HG03354 (cell line): ENCODE results near the gene KRTAP3-2.

Experiments used
- ATAC-seq: cut with Tn5 transposase; IDR thresholded peaks from one replicate; pipeline ENCODE4 v1.9.1; 2021; ENCODE audit warnings: mild to moderate bottlenecking; ENCODE audit not compliant: unreplicated experiment, poor library complexity, severe bottlenecking

The KRTAP3-2 gene

GRCh38 chr17:40975516-40975915 lies 24.2 kb downstream of the KRTAP3-2 start:
- ATAC-seq: no peak

GRCh38 chr17:40974366-40974765 lies 25.3 kb downstream of the KRTAP3-2 start:
- no peak for ATAC-seq

GRCh38 chr17:40967582-40967981 lies 32.1 kb downstream of the KRTAP3-2 start:
- ATAC-seq: no peak

GRCh38 chr17:40966848-40967247 lies 32.9 kb downstream of the KRTAP3-2 start, which contains the start of gene KRT39:
KRT39 (minus strand) TSS chr17:40966948; CDS start chr17:40966856, 92 bp downstream.
- ATAC-seq: no peak

DNA sequence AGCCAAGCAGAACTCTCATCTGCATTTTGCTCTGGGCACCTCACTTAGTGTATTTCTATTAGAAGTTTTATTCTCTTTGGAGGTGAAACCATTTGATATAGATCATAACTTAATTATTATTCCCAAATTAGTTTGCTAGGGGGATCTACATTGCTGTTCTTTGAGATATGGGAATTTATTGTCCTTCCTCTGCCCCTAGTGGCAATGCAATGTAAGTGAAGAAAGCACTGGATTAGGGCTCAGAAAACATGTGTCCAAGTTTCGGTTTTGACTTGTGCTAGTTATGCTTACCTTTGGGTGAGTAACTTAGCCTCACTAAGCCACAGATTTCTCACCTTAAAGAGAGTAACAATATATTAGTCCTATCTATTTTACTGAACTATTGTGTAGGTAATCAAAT lies 35.9 kb downstream of the KRTAP3-2 start:
- ATAC-seq: no peak

DNA sequence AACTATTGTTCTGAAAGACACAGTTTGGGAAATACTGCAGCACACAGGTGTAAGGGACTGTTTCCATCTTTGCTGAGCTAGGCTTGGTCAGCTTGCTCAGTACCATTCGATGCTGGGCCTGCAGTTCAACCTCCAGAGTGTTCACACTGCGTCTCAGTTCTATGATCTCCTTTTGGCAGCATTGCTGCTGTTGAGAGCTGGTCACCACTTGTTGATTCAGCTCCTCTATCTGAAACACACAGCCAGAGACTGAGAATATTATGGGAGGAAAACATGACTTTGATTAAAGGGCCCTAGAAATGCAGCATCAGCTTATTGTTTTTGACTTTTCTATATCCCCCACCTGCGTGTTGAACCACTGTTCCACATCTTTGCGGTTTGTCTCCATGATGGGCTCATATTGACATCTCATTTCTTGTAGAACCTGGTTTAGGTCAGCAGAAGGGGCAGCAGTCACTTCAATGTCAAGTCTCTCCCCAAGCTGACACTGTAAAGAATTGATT lies 37.6 kb downstream of the KRTAP3-2 start:
- ATAC-seq: no peak

- ATAC-seq: no peak
These were observed 38.1 kb downstream of the KRTAP3-2 start for GRCh38 chr17:40961591-40961990.

DNA sequence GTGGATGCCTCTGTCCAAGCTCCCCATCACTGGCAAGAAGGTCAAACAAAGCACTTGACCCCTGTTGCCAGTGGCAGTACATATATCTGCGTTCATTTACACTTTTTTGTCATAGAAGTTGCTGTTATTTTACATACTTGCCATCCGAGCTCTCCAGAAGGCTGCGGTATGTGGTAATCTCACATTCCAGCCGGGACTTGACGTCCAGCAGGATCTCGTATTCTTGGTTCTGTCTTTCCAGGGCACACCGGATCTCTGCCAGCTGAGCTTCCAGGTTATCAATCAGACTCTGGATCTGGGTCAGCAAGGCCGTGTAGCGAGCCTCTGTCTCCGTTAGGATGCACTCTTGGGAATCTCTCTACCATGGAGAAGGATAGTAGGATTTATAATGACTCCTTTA lies 39.6 kb downstream of the KRTAP3-2 start:
- no peak for ATAC-seq

DNA sequence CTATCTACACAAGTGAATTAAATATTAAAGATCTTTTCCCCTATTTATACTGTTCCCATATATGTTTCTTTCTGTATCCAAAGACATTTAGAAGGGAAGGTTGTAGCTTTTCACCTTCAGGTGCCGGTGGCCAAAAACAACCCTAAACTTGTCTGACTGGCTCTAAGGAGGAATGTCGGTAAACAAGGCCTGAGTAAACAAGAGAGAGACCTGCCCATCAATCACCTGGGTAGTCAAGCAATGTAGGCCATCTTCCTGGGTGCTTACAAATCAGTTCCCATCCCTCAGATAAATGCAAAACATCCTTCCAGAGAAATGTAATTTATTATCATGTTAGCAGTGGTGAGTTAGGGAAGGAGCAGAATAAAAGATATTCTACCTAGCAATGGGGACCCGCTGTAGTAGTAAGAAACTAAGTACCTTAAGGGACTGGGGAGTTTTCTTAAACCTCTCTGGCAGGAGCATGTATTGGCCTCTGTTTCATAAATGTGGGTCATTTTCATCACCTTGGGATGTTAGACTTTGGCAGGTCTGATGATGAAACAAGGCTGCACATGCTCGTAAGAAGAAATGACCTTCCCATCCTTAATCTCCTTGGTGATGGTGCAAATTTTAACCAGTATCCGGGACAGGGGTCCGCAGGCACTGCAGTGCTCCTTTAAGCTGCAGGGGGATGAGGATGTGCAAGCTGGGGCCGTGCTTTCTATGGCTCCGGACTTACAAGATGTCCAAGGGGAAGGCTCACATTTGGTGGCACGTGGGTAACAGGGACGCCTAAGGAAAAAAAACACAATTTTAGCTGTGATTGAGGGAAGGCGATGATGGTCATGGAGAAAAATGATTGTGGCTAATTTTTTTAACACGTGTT lies 41.4 kb downstream of the KRTAP3-2 start:
- ATAC-seq: no peak

DNA sequence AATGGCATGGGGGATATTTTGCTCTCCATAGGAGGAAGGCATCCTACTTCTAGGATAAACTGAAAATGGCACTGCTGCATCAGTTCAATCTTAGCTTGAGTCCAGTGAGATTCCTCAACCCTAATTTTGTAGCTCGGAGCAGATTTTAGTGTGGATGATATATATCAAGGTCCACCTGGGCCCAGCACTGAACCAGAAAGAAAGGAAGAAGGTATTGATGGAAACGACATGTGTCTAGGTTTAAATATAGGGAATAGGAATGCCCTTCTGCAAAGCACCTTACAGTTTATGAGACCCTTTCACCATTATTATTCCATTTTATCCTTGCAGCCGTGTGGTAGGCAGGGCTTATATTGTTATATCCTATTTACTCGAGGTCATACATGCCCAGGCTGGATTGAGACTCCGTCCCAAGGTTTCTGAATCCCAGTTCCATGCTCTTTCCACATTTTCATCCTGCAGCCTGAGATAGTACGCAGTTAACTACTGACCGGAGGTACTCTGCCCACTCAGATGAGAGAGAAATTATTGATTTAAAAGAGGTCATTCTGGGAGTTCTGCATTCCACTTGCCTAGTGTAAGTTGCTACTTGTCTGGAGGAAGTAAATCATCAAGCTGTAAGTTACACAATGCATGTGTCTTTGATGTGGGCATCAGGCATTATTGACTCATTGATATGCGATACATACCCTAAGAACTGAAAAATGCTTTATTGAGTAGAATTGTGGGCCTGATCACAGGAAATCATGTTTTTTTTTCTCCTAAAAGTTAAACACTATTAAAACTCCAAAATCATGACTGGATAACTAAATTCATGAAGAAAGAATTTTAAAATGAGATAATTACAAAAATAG lies 43.1 kb downstream of the KRTAP3-2 start:
- ATAC-seq: no peak

- ATAC-seq: no peak
These were observed 45.8 kb downstream of the KRTAP3-2 start for GRCh38 chr17:40953881-40954280.

GRCh38 chr17:40952661-40953060 lies 47.0 kb downstream of the KRTAP3-2 start:
- ATAC-seq: no peak

DNA sequence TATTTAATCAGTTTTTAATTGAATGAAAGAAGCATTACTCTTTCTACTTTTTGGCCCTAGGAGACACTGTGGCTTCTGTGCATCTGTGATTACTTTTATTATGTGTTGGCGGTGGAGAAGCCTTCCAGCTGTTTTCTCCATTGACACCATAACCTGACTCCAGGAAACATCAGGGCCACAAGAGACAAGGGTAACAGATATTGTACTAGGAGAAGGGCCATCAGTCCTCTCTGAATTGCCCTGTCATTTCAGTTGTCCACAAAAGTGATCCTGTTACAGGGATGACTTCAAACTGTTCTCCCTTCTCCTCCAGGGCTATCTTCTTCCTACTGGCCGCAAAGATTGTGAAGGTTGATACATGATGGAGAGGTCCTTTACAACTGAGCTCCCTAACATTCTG lies 47.6 kb downstream of the KRTAP3-2 start:
- ATAC-seq: no peak

DNA sequence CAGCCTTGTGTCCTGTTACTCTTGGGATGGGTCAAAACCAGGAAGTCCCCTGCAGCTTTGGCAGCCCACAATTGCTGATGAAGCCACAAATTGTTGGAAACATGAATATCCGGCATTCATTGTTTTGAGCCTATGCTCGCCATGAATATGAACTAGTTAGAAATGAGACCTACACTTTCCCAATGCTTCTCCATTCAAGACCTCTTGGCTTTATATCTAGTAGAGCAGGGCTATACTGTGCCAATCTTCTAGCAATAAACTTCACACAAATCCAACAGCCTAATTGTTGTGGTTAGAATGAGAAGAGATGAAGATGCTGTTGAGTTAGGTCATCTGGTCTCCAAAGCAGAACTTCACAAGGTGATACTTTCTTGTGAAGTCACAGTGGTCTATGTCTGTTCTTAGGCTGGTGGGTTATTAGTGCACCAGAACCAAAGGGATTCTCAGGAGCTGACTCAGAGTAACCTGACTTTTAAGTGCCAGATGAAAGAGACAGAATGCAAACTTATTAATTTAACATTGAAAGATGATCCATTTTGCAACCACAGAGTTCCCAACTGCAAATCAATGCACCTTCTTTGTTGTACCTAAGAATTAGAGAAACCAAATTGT lies 48.6 kb downstream of the KRTAP3-2 start:
- ATAC-seq: no peak

DNA sequence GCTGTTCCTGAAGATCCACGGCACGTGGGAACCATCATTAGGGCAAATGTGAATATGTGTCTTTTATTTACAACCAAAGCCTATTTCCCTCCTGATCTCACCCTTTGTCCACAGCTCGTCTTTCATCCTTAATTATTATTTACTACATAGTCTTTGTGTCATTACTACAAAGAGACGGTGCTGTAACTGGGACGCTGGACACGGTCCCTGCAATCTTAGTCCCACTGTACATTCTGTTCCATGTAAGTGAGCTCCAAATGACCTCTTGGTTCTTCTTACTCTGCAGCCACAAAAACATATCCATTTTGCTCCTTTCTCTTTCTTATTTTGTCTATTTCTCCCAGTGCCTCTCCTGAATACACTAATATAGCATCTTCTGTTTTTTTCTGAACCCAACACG lies 49.5 kb downstream of the KRTAP3-2 start:
- no peak for ATAC-seq

DNA sequence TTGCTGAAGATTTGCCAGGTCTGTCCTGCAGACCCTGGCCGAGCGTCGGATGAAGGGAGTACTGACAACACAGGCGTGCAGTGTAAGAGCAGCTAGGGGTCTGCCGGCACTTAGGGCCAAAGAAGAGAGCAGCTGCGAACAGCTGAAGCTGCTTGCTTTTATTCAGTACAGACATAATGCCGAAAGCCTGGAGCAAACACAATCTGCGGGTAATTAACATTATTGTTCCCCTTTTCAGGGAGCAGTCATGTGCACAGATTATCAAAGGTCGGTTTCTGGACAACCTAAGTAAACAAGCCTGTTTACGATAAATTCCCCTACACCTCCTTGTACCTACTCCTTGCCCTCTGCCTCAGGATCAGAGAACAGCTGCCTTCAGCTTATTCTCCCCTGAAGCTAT lies 50.3 kb downstream of the KRTAP3-2 start:
- no peak for ATAC-seq
